Measurements from ENCODE around the gene WDFY2.

Gene WDFY2

GRCh38 chr13:51619614-51620013 lies 35.4 kb downstream of the WDFY2 start:
- TF ChIP-seq JUND (IDR thresholded peaks at IDR 0.05; ENCODE audit: low read depth), result no peak
- in situ Hi-C loops (cut with HindIII; ENCODE audit: low pct_unique_long_range_greater_than_20kb, low sequenced_read_pairs), result no loop called here
- DNase-seq (ENCODE audit: low read depth in 1 of 2, low spot score in 1 of 2), result peak in 1 of 2 experiments; percentile 23

GRCh38 chr13:51620165-51620983 lies 36.1 kb downstream of the WDFY2 start:
- no peak for TF ChIP-seq JUND (IDR thresholded peaks at IDR 0.05; ENCODE audit: low read depth)
- DNase-seq (ENCODE audit: low read depth in 1 of 2, low spot score in 1 of 2), result no peak
- in situ Hi-C loops (cut with HindIII; ENCODE audit: low pct_unique_long_range_greater_than_20kb, low sequenced_read_pairs), result no loop called here

- DNase-seq (ENCODE audit: low read depth in 1 of 2, low spot score in 1 of 2), result no peak
- in situ Hi-C loops (cut with HindIII; ENCODE audit: low pct_unique_long_range_greater_than_20kb, low sequenced_read_pairs), result no loop called here
- TF ChIP-seq JUND (IDR thresholded peaks at IDR 0.05; ENCODE audit: low read depth), result no peak
These were observed 37.3 kb downstream of the WDFY2 start for GRCh38 chr13:51621602-51622001.

GRCh38 chr13:51623473-51623872 lies 39.2 kb downstream of the WDFY2 start:
- in situ Hi-C loops (cut with HindIII; ENCODE audit: low pct_unique_long_range_greater_than_20kb, low sequenced_read_pairs), result no loop called here
- DNase-seq (ENCODE audit: low read depth in 1 of 2, low spot score in 1 of 2), result no peak
- no peak for TF ChIP-seq JUND (IDR thresholded peaks at IDR 0.05; ENCODE audit: low read depth)

- in situ Hi-C loops (cut with HindIII; ENCODE audit: low pct_unique_long_range_greater_than_20kb, low sequenced_read_pairs), result no loop called here
- no peak for TF ChIP-seq JUND (IDR thresholded peaks at IDR 0.05; ENCODE audit: low read depth)
- DNase-seq (ENCODE audit: low read depth in 1 of 2, low spot score in 1 of 2), result no peak
These were observed 39.9 kb downstream of the WDFY2 start for GRCh38 chr13:51624207-51624606.

- TF ChIP-seq JUND (IDR thresholded peaks at IDR 0.05; ENCODE audit: low read depth), result no peak
- DNase-seq (ENCODE audit: low read depth in 1 of 2, low spot score in 1 of 2), result no peak
- in situ Hi-C loops (cut with HindIII; ENCODE audit: low pct_unique_long_range_greater_than_20kb, low sequenced_read_pairs), result no loop called here
These were observed 40.6 kb downstream of the WDFY2 start for GRCh38 chr13:51624695-51625345.

- TF ChIP-seq JUND (IDR thresholded peaks at IDR 0.05; ENCODE audit: low read depth), result no peak
- in situ Hi-C loops (cut with HindIII; ENCODE audit: low pct_unique_long_range_greater_than_20kb, low sequenced_read_pairs), result no loop called here
- no peak for DNase-seq (ENCODE audit: low read depth in 1 of 2, low spot score in 1 of 2)
These were observed 41.5 kb downstream of the WDFY2 start for GRCh38 chr13:51625555-51626345.

- no peak for TF ChIP-seq JUND (IDR thresholded peaks at IDR 0.05; ENCODE audit: low read depth)
- in situ Hi-C loops (cut with HindIII; ENCODE audit: low pct_unique_long_range_greater_than_20kb, low sequenced_read_pairs), result no loop called here
- no peak for DNase-seq (ENCODE audit: low read depth in 1 of 2, low spot score in 1 of 2)
These were observed 42.5 kb downstream of the WDFY2 start for GRCh38 chr13:51626749-51627148.

GRCh38 chr13:51628059-51628852 lies 44.0 kb downstream of the WDFY2 start:
- no peak for DNase-seq (ENCODE audit: low read depth in 1 of 2, low spot score in 1 of 2)
- no peak for TF ChIP-seq JUND (IDR thresholded peaks at IDR 0.05; ENCODE audit: low read depth)
- in situ Hi-C loops (cut with HindIII; ENCODE audit: low pct_unique_long_range_greater_than_20kb, low sequenced_read_pairs), result no loop called here

- no peak for DNase-seq (ENCODE audit: low read depth in 1 of 2, low spot score in 1 of 2)
- TF ChIP-seq JUND (IDR thresholded peaks at IDR 0.05; ENCODE audit: low read depth), result no peak
- in situ Hi-C loops (cut with HindIII; ENCODE audit: low pct_unique_long_range_greater_than_20kb, low sequenced_read_pairs), result no loop called here
These were observed 45.4 kb downstream of the WDFY2 start for GRCh38 chr13:51629491-51630287.

- in situ Hi-C loops (cut with HindIII; ENCODE audit: low pct_unique_long_range_greater_than_20kb, low sequenced_read_pairs), result no loop called here
- no peak for DNase-seq (ENCODE audit: low read depth in 1 of 2, low spot score in 1 of 2)
- no peak for TF ChIP-seq JUND (IDR thresholded peaks at IDR 0.05; ENCODE audit: low read depth)
These were observed 46.0 kb downstream of the WDFY2 start for GRCh38 chr13:51630288-51630615.

Measured in T47D (cell line).